Breast epithelium (tissue), 4 donors: ENCODE measurements around the gene MOGAT3. TPM values are rescaled to one million over a fixed set of nuclear protein-coding genes. Genes with fewer than 3 reads are reported as not detected.

Experiments used
- DNase-seq, 2 donors: peaks; one replicate each; pipeline ENCODE4 v3.0.0-alpha.2; 2019; ENCODE audit warnings: low spot score in 2 of 2
- H3K27ac ChIP-seq, 2 donors: fragments of 200-600 bp; sonication (generic) in 1 of 2; one replicate each; pipeline ENCODE4 v1.5.1; 2016 to 2019; ENCODE audit warnings: mild to moderate bottlenecking in 1 of 2
- H3K27me3 ChIP-seq, 2 donors: fragments of 200-600 bp; sonication (generic) in 1 of 2; one replicate each; pipeline versions ENCODE4 v1.5.1 to v1.6.0; 2017 to 2019; ENCODE audit warnings: control low read depth in 1 of 2, mild to moderate bottlenecking in 1 of 2
- H3K36me3 ChIP-seq: fragments of 200-600 bp; one replicate; pipeline ENCODE4 v1.5.1; 2019
- H3K4me1 ChIP-seq, 2 donors: fragments of 200-600 bp; sonication (generic); one replicate each; pipeline ENCODE4 v1.5.1; 2016 to 2019; ENCODE audit warnings: control low read depth in 1 of 2
- H3K4me3 ChIP-seq, 3 donors: fragments of 200-600 bp; sonication (generic); 1 replicate in 2 of 3; 2 replicates in 1 of 3; pipeline ENCODE4 v1.5.1; 2016 to 2019; ENCODE audit warnings: mild to moderate bottlenecking in 3 of 3, moderate library complexity in 2 of 3
- H3K9me3 ChIP-seq, 2 donors: fragments of 200-600 bp; sonication (generic) in 1 of 2; one replicate each; pipeline ENCODE4 v1.5.1; 2016 to 2019; ENCODE audit warnings: control low read depth in 1 of 2
- POLR2A ChIP-seq: fragments of 450-650 bp; IDR thresholded peaks from one replicate; pipeline ENCODE4 v1.6.1; 2016; ENCODE audit warnings: antibody characterized with exemption, mild to moderate bottlenecking, moderate library complexity
- POLR2AphosphoS5 ChIP-seq, 3 donors: sonication (generic); formaldehyde crosslinking; IDR thresholded peaks; one replicate each; pipeline ENCODE4 v1.6.1; 2017; ENCODE audit warnings: antibody characterized with exemption in 3 of 3
- intact Hi-C: fragments of 100-400 bp; cut with DNase I; formaldehyde crosslinking; loops from one replicate; pipeline ENCODE4 v1.15.1; 2023; ENCODE audit warnings: low total_unique reads
- total RNA-seq, 3 donors: library from RNA; depleted of rRNA; stranded (reverse); fragments of >200 nt; gene quantifications; one replicate each; pipeline ENCODE4 v1.1.0, GENCODE V29; 2016
- TF ChIP-seq, protein P1 (sequence below), 3 donors: fragments of 450-650 bp; IDR thresholded peaks; one replicate each; pipeline ENCODE4 v1.5.1; 2016 to 2017; ENCODE audit warnings: antibody characterized with exemption in 3 of 3, mild to moderate bottlenecking in 3 of 3, moderate library complexity in 3 of 3

MOGAT3 gene
- total RNA-seq, 3 donors from 2014 or later: 2.6 TPM; not detected in 2

DNA sequence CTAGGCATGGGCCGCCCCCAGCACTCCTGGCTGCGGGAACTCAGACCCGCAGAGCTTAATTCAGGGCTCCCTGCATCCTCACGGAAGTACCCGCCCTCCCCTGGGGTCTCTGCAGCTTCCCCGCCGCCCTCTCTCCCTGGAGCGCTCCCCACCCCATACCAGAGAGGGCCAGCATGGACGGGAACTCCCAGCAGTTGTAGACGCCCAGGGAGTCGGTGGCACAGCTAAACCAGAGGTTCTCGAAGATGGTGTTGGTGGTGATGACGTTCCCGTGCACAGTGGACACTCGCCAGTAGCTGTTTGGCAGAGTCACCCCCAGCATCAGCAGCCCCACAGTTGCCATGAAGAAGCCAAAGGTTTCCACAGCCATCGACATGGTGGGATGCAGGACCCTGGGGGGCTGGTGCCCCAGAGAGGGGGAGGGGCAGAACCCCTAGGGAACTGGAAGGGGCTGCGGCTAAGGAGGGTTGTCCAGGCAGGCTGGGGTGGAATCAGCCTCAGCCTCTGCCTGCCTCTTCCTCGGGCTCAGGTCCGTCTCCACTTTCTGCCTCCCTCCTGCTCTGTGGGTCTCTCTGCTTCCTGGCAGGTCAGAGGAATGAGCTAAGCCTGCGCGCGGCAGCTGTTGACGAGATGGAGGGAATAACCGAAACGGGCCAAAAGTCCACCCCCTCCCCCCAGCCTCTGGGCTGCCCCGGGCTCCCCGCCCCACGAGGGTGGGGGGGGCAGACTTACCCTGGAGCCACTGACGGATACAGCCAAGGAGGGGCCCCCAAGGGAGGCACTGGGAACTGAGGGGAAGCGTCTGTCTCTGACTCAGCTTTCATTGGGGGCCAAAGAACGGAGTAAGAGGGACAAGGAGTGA is 36.6 kb upstream of the MOGAT3 start, which contains the start of gene CLDN15:
Gene CLDN15 (minus strand): TSS at position 597 of the 862 bp plus-strand sequence. CDS start 221 bp downstream, at position 376.
- peak within 1 kb of the TSS; percentile 23 to 60 (median 30) for H3K4me3 ChIP-seq
- H3K27me3 ChIP-seq: no peaks in the 10 kb centered on the region
- H3K9me3 ChIP-seq: no peaks in the 10 kb centered on the region
- intact Hi-C loops: loop anchor here (5.0 kb wide), 1 partner anchor 940 kb away; no protein-coding TSS in a partner anchor
- H3K27ac ChIP-seq: peak within 1 kb of the TSS; percentile 71 to 93
- TF ChIP-seq, protein P1, sequence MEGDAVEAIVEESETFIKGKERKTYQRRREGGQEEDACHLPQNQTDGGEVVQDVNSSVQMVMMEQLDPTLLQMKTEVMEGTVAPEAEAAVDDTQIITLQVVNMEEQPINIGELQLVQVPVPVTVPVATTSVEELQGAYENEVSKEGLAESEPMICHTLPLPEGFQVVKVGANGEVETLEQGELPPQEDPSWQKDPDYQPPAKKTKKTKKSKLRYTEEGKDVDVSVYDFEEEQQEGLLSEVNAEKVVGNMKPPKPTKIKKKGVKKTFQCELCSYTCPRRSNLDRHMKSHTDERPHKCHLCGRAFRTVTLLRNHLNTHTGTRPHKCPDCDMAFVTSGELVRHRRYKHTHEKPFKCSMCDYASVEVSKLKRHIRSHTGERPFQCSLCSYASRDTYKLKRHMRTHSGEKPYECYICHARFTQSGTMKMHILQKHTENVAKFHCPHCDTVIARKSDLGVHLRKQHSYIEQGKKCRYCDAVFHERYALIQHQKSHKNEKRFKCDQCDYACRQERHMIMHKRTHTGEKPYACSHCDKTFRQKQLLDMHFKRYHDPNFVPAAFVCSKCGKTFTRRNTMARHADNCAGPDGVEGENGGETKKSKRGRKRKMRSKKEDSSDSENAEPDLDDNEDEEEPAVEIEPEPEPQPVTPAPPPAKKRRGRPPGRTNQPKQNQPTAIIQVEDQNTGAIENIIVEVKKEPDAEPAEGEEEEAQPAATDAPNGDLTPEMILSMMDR (IDR thresholded peaks at IDR 0.05): no peak
- no peak for TF ChIP-seq POLR2A
- peak in 1 of 3 donors; percentile 56 for TF ChIP-seq POLR2AphosphoS5 (IDR thresholded peaks at IDR 0.05)
- no peak for DNase-seq
- peaks cover 0 to 4% of the 10 kb centered on the region in 2 donors for H3K4me1 ChIP-seq
- H3K36me3 ChIP-seq: no peaks in the 10 kb centered on the region

DNA sequence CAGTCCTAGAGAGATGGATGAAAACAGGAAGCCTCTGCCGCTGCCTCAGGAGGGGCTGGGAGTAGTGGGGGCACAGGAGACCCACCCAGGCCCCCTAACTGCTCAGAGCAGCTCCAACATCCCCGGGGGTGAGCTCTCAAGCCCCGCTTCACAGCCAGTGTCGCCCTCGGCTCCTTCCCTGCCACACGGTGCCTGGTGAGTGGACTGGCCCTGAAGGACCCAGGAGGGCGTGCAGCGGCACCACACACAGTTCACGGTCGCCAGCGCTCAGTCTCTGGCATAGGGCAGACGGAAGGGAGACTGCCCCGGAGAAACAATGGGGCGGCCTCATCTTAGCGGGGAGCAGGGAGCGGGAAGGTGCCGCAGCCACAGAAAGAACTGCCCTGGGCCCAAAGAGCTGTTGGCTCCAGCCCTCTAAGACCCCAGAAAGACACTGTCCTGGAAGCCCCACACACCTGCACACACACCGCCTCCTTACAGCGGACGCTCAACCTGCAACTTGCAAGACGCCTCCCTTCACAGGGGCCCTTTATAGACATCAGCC is 35.5 kb upstream of the MOGAT3 start:
- Histone ChIP-seq H3K36me3 (no peaks in the 10 kb centered on the region), H3K4me3 (peak overlapping the region in 2 of 3 donors; percentile 30 to 60), H3K9me3 (no peaks in the 10 kb centered on the region), H3K27me3 (no peaks in the 10 kb centered on the region), H3K4me1 (peaks cover 0 to 4% of the 10 kb centered on the region in 2 donors), H3K27ac (peak overlapping the region in 1 of 2 donors; percentile 93)
- DNase-seq: no peak
- TF ChIP-seq POLR2AphosphoS5 (IDR thresholded peaks at IDR 0.05) (no peak), POLR2A (no peak)
- TF ChIP-seq, protein P1 (IDR thresholded peaks at IDR 0.05): no peak
- intact Hi-C loops: loop anchor here (5.0 kb wide), 1 partner anchor 941 kb away; no protein-coding TSS in a partner anchor

DNA sequence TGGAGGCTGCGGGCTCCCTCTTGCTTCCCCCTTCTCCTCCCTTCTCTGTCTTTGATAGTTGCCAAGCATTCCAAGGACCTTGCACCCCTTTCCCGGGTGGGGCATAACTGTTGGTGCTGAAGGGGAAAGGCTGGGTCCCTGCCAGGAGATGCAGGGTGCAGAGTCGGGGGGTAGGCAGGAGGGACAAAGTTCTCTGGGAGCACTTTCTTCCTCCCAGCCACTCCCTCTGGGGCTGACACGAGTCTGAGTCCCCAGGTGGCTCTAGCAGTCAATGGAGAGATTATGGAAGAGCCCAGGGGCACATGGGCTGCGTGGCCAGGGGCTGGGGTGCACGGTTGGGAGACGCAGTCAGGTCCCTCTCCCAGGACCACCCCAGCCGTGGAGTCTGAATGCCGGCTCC is 34.7 kb upstream of the MOGAT3 start:
- H3K27me3 ChIP-seq: no peaks in the 10 kb centered on the region
- no peak for DNase-seq
- intact Hi-C loops: loop anchor here (5.0 kb wide), 1 partner anchor 942 kb away; no protein-coding TSS in a partner anchor

DNA sequence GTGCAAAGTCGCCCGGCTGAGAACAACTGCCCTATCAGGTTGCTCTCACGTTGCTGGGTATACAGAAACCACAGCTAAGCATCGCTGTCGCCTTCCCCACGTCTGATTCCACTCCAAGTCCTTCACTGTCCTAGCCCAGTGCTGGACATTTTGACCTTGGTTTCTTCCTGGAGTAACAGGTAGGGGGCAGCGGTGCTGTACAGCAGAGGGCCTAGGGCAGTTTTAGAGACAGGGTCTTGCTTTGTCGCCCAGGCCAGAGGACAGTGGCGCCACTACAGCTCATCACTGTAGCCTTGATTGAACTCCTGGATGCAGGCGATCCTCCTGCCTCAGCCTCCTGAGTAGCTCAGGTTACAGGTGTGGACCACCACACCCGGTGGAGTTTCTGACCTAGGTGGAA is 34.2 kb upstream of the MOGAT3 start:
- no peak overlapping the region for H3K27ac ChIP-seq
- H3K4me1 ChIP-seq: peaks cover 0 to 4% of the 10 kb centered on the region in 2 donors

More for the DNA sequence above, 34.7 kb upstream of the MOGAT3 start:
- TF ChIP-seq, protein P1 (IDR thresholded peaks at IDR 0.05): no peak
- TF ChIP-seq POLR2AphosphoS5 (IDR thresholded peaks at IDR 0.05) (no peak), POLR2A (no peak)
- Histone ChIP-seq H3K36me3 (no peaks in the 10 kb centered on the region), H3K9me3 (no peaks in the 10 kb centered on the region), H3K4me3 (peak overlapping the region in 1 of 3 donors; percentile 0), H3K4me1 (peaks cover 0 to 4% of the 10 kb centered on the region in 2 donors), H3K27ac (peak overlapping the region in 1 of 2 donors; percentile 25)

More for the DNA sequence above, 34.2 kb upstream of the MOGAT3 start:
- intact Hi-C loops: loop anchor here (5.0 kb wide), 1 partner anchor 942 kb away; no protein-coding TSS in a partner anchor
- Histone ChIP-seq H3K9me3 (no peaks in the 10 kb centered on the region), H3K36me3 (no peaks in the 10 kb centered on the region), H3K27me3 (no peaks in the 10 kb centered on the region), H3K4me3 (no peak overlapping the region)
- no peak for TF ChIP-seq POLR2AphosphoS5 (IDR thresholded peaks at IDR 0.05)
- TF ChIP-seq, protein P1 (IDR thresholded peaks at IDR 0.05): no peak
- TF ChIP-seq POLR2A: no peak
- no peak for DNase-seq
